Keratinocyte (primary cell): Measurements from ENCODE around the gene DSCAM. TPM values are rescaled to one million over a fixed set of nuclear protein-coding genes. Genes with fewer than 3 reads are reported as not detected.

ENCODE experiments used
- DNase-seq: peaks from one replicate; pipeline ENCODE4 v3.0.0-alpha.2; 2011; ENCODE audit warnings: low read depth, missing footprints, low spot score
- FAIRE-seq: peaks from 2 replicates; lab custom pipeline; 2011; peaks lifted over from hg19 to GRCh38; lab: Jason Lieb, UNC
- H2AFZ ChIP-seq: 2 replicates; pipeline ENCODE4 v1.6.0; 2012; ENCODE audit warnings: low read length, control low read depth, inconsistent platforms; ENCODE audit not compliant: control insufficient read depth
- H3K27ac ChIP-seq: 2 replicates; pipeline ENCODE4 v1.5.1; 2011; ENCODE audit warnings: low read length; ENCODE audit not compliant: control insufficient read depth, insufficient read depth
- H3K27me3 ChIP-seq: 3 replicates; pipeline ENCODE4 v1.6.0; 2011; ENCODE audit warnings: low read length; ENCODE audit not compliant: control insufficient read depth, insufficient read depth; ENCODE audit errors: extremely low read depth
- H3K36me3 ChIP-seq, 2 experiments: 2 replicates in 1 of 2; 3 replicates in 1 of 2; pipeline ENCODE4 v1.5.1; 2011; ENCODE audit warnings: low read length in 2 of 2, mild to moderate bottlenecking in 1 of 2; ENCODE audit not compliant: control insufficient read depth in 2 of 2, insufficient read depth in 2 of 2; ENCODE audit errors: extremely low read depth in 1 of 2
- H3K4me1 ChIP-seq: 3 replicates; pipeline ENCODE4 v1.5.1; 2011; ENCODE audit warnings: low read length; ENCODE audit not compliant: control insufficient read depth, insufficient read depth; ENCODE audit errors: extremely low read depth
- H3K4me2 ChIP-seq: 3 replicates; pipeline ENCODE4 v1.6.0; 2011; ENCODE audit warnings: low read depth, low read length; ENCODE audit not compliant: control insufficient read depth, insufficient read depth; ENCODE audit errors: extremely low read depth
- H3K4me3 ChIP-seq, 3 experiments: fragments of 200-600 bp in 1 of 3; sonication (generic) in 1 of 3; 2 replicates in 2 of 3; 3 replicates in 1 of 3; pipeline ENCODE4 v1.5.1; 2011 to 2016; ENCODE audit warnings: low read length in 3 of 3, mild to moderate bottlenecking in 3 of 3, control low read depth in 2 of 3, inconsistent platforms in 1 of 3, low read depth in 1 of 3, mixed read lengths in 1 of 3, mixed run types in 1 of 3, moderate library complexity in 1 of 3; ENCODE audit not compliant: control insufficient read depth in 2 of 3, insufficient read depth in 2 of 3; ENCODE audit errors: extremely low read depth in 1 of 3
- H3K79me2 ChIP-seq: 2 replicates; pipeline ENCODE4 v1.6.0; 2012; ENCODE audit warnings: low read length; ENCODE audit not compliant: control insufficient read depth, insufficient read depth
- H3K9ac ChIP-seq: 3 replicates; pipeline ENCODE4 v1.6.0; 2011; ENCODE audit warnings: low read length; ENCODE audit not compliant: control insufficient read depth, insufficient read depth; ENCODE audit errors: extremely low read depth
- H3K9me1 ChIP-seq: 3 replicates; pipeline ENCODE4 v1.6.0; 2011; ENCODE audit warnings: low read length; ENCODE audit not compliant: control insufficient read depth, insufficient read depth; ENCODE audit errors: extremely low read depth
- H3K9me3 ChIP-seq: 2 replicates; pipeline ENCODE4 v1.5.1; 2012; ENCODE audit warnings: low read depth, low read length; ENCODE audit not compliant: control insufficient read depth
- H4K20me1 ChIP-seq: 3 replicates; pipeline ENCODE4 v1.6.0; 2011; ENCODE audit warnings: low read length; ENCODE audit not compliant: control insufficient read depth, insufficient read depth; ENCODE audit errors: extremely low read depth
- EZH2 ChIP-seq: IDR thresholded peaks from one replicate; pipeline ENCODE4 v1.6.1; 2012; ENCODE audit warnings: inconsistent platforms, mild to moderate bottlenecking, low read length, moderate library complexity
- dilution Hi-C: fragments of 300-500 bp; cut with MboI; formaldehyde crosslinking; loops from one replicate; pipeline ENCODE4 v1.7.0; 2020; ENCODE audit warnings: low sequenced_read_pairs; ENCODE audit not compliant: extremely low pct_ligation_motif_present
- polyA plus RNA-seq, 5 experiments: library from polyadenylated mRNA; depleted of rRNA in 3 of 5; stranded (reverse) in 3 of 5; stranded (forward) in 1 of 5; unstranded in 1 of 5; fragments of >200 nt; gene quantifications; 1 replicate in 1 of 5; 2 replicates in 3 of 5; 3 replicates in 1 of 5; pipeline versions ENCODE4 v1.2.1 to v1.2.3, GENCODE V29; 2011 to 2012; ENCODE audit warnings: missing spikeins in 2 of 5, low read depth in 1 of 5, low replicate concordance in 1 of 5
- TF ChIP-seq, protein P1 (sequence below), 3 experiments: IDR thresholded peaks in 1 of 3; conservative IDR thresholded peaks in 1 of 3; optimal IDR thresholded peaks in 1 of 3; 2 replicates in 2 of 3; 3 replicates in 1 of 3; pipeline versions ENCODE3 to v1.5.1; 2011; ENCODE audit warnings: low read length in 3 of 3, mild to moderate bottlenecking in 3 of 3, moderate library complexity in 2 of 3, control low read depth in 1 of 3, inconsistent platforms in 1 of 3; ENCODE audit not compliant: insufficient read depth in 2 of 3; ENCODE audit errors: extremely low read depth in 1 of 3

Gene DSCAM
- polyA plus RNA-seq, 1 donor (not counting 4 experiments of a cell fraction or from before 2014, with no cell fraction given): 2.1 TPM

DNA sequence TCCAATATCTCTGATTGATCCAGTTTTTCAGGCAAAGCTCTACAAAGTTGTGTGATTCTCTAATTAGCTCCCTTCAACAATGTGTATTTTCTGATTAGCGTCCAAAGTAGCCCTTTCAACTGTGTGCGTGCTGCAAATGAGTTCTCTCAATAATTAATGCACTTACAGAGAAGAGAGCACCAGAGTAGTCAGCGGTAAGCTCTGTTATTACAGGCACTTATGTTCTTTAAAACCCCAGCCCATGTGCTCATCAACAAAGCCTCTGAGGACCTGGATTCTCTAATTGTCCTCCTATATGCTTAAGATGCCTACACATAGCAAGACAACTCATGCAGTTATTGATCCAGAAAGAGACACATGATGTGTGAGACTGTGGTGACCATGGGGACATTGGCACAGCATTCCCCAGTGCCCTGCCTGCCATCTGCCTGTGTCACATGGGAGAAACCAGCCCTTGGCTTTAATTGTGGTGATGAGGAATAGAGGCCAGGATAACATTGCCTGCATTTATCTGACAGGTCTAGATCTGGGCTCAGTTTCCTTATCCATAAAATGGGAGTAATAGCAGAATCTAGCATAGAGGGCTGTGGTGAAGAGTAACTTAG is 828.0 kb downstream of the DSCAM start:
- peaks cover 4% of the 10 kb centered on the region for H3K9me3 ChIP-seq
- FAIRE-seq: no peak
- no peak for DNase-seq

DNA sequence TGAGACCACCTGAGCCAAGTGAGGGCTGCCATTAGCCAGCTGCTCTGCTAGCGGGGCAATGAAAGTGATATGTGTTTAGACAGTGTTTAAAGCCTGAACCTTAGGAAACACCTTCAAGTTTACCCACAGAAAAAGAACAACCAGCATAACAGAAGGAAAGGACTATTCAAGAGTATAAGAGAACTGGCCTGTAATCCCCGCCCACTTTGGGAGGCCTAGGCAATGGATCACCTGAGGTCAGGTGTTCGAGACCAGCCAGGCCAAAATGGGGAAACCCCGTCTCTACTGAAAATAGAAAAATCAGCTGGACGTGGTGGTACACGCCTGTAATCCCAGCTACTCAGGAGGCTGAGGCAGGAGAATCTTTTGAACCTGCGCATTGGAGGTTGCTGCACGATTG is 830.3 kb downstream of the DSCAM start:
- H3K4me2 ChIP-seq: no peak overlapping the region
- no peak overlapping the region for H3K4me3 ChIP-seq
- H3K9me1 ChIP-seq: no peaks in the 10 kb centered on the region
- peaks cover 7% of the 10 kb centered on the region for H3K9me3 ChIP-seq
- no peaks in the 10 kb centered on the region for H3K79me2 ChIP-seq
- no peaks in the 10 kb centered on the region for H4K20me1 ChIP-seq
- no peak overlapping the region for H3K27ac ChIP-seq
- no peak overlapping the region for H3K9ac ChIP-seq
- dilution Hi-C loops: no loop called here
- no peaks in the 10 kb centered on the region for H3K4me1 ChIP-seq
- DNase-seq (no peak), FAIRE-seq (no peak)
- TF ChIP-seq, protein P1, sequence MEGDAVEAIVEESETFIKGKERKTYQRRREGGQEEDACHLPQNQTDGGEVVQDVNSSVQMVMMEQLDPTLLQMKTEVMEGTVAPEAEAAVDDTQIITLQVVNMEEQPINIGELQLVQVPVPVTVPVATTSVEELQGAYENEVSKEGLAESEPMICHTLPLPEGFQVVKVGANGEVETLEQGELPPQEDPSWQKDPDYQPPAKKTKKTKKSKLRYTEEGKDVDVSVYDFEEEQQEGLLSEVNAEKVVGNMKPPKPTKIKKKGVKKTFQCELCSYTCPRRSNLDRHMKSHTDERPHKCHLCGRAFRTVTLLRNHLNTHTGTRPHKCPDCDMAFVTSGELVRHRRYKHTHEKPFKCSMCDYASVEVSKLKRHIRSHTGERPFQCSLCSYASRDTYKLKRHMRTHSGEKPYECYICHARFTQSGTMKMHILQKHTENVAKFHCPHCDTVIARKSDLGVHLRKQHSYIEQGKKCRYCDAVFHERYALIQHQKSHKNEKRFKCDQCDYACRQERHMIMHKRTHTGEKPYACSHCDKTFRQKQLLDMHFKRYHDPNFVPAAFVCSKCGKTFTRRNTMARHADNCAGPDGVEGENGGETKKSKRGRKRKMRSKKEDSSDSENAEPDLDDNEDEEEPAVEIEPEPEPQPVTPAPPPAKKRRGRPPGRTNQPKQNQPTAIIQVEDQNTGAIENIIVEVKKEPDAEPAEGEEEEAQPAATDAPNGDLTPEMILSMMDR (optimal IDR thresholded peaks at IDR 0.05 in 1 of 3, IDR thresholded peaks at IDR 0.05 in 1 of 3, conservative IDR thresholded peaks at IDR 0.05 in 1 of 3; ENCODE audit: extremely low read depth in 1 of 3, insufficient read depth in 2 of 3, low read length in 3 of 3): no peak
- TF ChIP-seq EZH2: no peak
- H3K36me3 ChIP-seq: no peaks in the 10 kb centered on the region
- H3K27me3 ChIP-seq: no peaks in the 10 kb centered on the region
- no peak overlapping the region for H2AFZ ChIP-seq

More for the DNA sequence above, 828.0 kb downstream of the DSCAM start:
- no peak overlapping the region for H3K4me3 ChIP-seq
- no peaks in the 10 kb centered on the region for H3K4me1 ChIP-seq
- H3K36me3 ChIP-seq: no peaks in the 10 kb centered on the region
- no peak overlapping the region for H3K9ac ChIP-seq
- H3K79me2 ChIP-seq: no peaks in the 10 kb centered on the region
- no peaks in the 10 kb centered on the region for H4K20me1 ChIP-seq
- dilution Hi-C loops: no loop called here
- no peak overlapping the region for H2AFZ ChIP-seq
- H3K9me1 ChIP-seq: no peaks in the 10 kb centered on the region
- H3K4me2 ChIP-seq: no peak overlapping the region
- no peaks in the 10 kb centered on the region for H3K27me3 ChIP-seq
- H3K27ac ChIP-seq: no peak overlapping the region
- TF ChIP-seq, protein P1 (optimal IDR thresholded peaks at IDR 0.05 in 1 of 3, IDR thresholded peaks at IDR 0.05 in 1 of 3, conservative IDR thresholded peaks at IDR 0.05 in 1 of 3; ENCODE audit: extremely low read depth in 1 of 3, insufficient read depth in 2 of 3, low read length in 3 of 3): no peak
- no peak for TF ChIP-seq EZH2
